ENCODE data around the gene ST8SIA3. TPM values are rescaled to one million over a fixed set of nuclear protein-coding genes. Genes with fewer than 3 reads are reported as not detected.
"Not testable (repeated sequence)": the region's sequence is repeated elsewhere in the genome, so short reads cannot be mapped to it uniquely, and the experiment has no call there.

Gene ST8SIA3
- total RNA-seq, 2 donors from 2014 or later = 1.1 to 1.6 TPM

GRCh38 chr18:57390044-57390443, 37.7 kb downstream of the ST8SIA3 start:
- H3K27ac ChIP-seq (ENCODE audit: low read depth, low read length) = no peak overlapping the region
- H3K9me3 ChIP-seq (ENCODE audit: control insufficient read depth, low read length) = no peaks in the 10 kb centered on the region
- DNase-seq = no peak
- H3K36me3 ChIP-seq (ENCODE audit: control insufficient read depth, insufficient read depth, low read length) = no peaks in the 10 kb centered on the region
- Mint-ChIP-seq H3K27ac (no peak overlapping the region), H3K36me3 (ENCODE audit: low read depth) (no peaks in the 10 kb centered on the region), H3K4me1 (peaks cover 2% of the 10 kb centered on the region), H3K27me3 (ENCODE audit: insufficient read depth) (peaks cover 7% of the 10 kb centered on the region), H3K9me3 (peaks cover 2% of the 10 kb centered on the region), H3K4me3 (no peak overlapping the region)
- no peaks in the 10 kb centered on the region for H3K4me1 ChIP-seq (ENCODE audit: control insufficient read depth, insufficient read depth, low read length)
- no peak overlapping the region for H3K9ac ChIP-seq (ENCODE audit: extremely low read depth, low read length, poor library complexity, severe bottlenecking)
- H3K27me3 ChIP-seq (ENCODE audit: control insufficient read depth, insufficient read depth, low read length, poor library complexity, severe bottlenecking) = no peaks in the 10 kb centered on the region
- no peak for TF ChIP-seq CTCF (conservative IDR thresholded peaks at IDR 0.05)
- 60 to 100% methylated on average over 1 to 3 of the region's 3 CpGs for WGBS, 2 experiments (ENCODE audit: insufficient coverage in 1 of 2, insufficient read length in 1 of 2)
- no peak overlapping the region for H3K4me3 ChIP-seq (ENCODE audit: low read length)

- 100% methylated on average over 1 of the region's 1 CpG; no CpG with 5 or more reads in 1 of the 2 experiments for WGBS, 2 experiments (ENCODE audit: insufficient coverage in 1 of 2, insufficient read length in 1 of 2)
- H3K36me3 Mint-ChIP-seq (ENCODE audit: low read depth); H3K36me3 ChIP-seq (ENCODE audit: control insufficient read depth, insufficient read depth, low read length); H3K4me1 Mint-ChIP-seq; H3K4me3 Mint-ChIP-seq; H3K9me3 ChIP-seq (ENCODE audit: control insufficient read depth, low read length); H3K4me3 ChIP-seq (ENCODE audit: low read length); H3K27ac ChIP-seq (ENCODE audit: low read depth, low read length); H3K9me3 Mint-ChIP-seq; H3K27me3 ChIP-seq (ENCODE audit: control insufficient read depth, insufficient read depth, low read length, poor library complexity, severe bottlenecking); DNase-seq; H3K4me1 ChIP-seq (ENCODE audit: control insufficient read depth, insufficient read depth, low read length); H3K27ac Mint-ChIP-seq; H3K9ac ChIP-seq (ENCODE audit: extremely low read depth, low read length, poor library complexity, severe bottlenecking): not testable (repeated sequence)
- H3K27me3 Mint-ChIP-seq (ENCODE audit: insufficient read depth) = peaks cover 27% of the 10 kb centered on the region
Measured at GRCh38 chr18:57394749-57395148, 42.4 kb downstream of the ST8SIA3 start.

- H3K27me3 Mint-ChIP-seq (ENCODE audit: insufficient read depth) = peaks cover 38% of the 10 kb centered on the region
- peaks cover 25% of the 10 kb centered on the region for H3K27me3 ChIP-seq (ENCODE audit: control insufficient read depth, insufficient read depth, low read length, poor library complexity, severe bottlenecking)
- not testable (repeated sequence) for DNase-seq; H3K36me3 Mint-ChIP-seq (ENCODE audit: low read depth); H3K4me3 Mint-ChIP-seq; H3K9me3 ChIP-seq (ENCODE audit: control insufficient read depth, low read length); H3K27ac Mint-ChIP-seq; H3K36me3 ChIP-seq (ENCODE audit: control insufficient read depth, insufficient read depth, low read length); H3K4me3 ChIP-seq (ENCODE audit: low read length); H3K9ac ChIP-seq (ENCODE audit: extremely low read depth, low read length, poor library complexity, severe bottlenecking); H3K4me1 ChIP-seq (ENCODE audit: control insufficient read depth, insufficient read depth, low read length); H3K9me3 Mint-ChIP-seq; H3K27ac ChIP-seq (ENCODE audit: low read depth, low read length); H3K4me1 Mint-ChIP-seq
- WGBS, 2 experiments (ENCODE audit: insufficient coverage in 1 of 2, insufficient read length in 1 of 2) = 95 to 100% methylated on average over 2 to 7 of the region's 7 CpGs
Measured at GRCh38 chr18:57396831-57397230, 44.5 kb downstream of the ST8SIA3 start.

GRCh38 chr18:57397440-57398132, 45.2 kb downstream of the ST8SIA3 start:
- Histone ChIP-seq H3K27ac (ENCODE audit: low read depth, low read length) (no peak overlapping the region), H3K4me1 (ENCODE audit: control insufficient read depth, insufficient read depth, low read length) (no peaks in the 10 kb centered on the region), H3K9ac (ENCODE audit: extremely low read depth, low read length, poor library complexity, severe bottlenecking) (no peak overlapping the region), H3K4me3 (ENCODE audit: low read length) (no peak overlapping the region), H3K36me3 (ENCODE audit: control insufficient read depth, insufficient read depth, low read length) (no peaks in the 10 kb centered on the region), H3K9me3 (ENCODE audit: control insufficient read depth, low read length) (no peaks in the 10 kb centered on the region), H3K27me3 (ENCODE audit: control insufficient read depth, insufficient read depth, low read length, poor library complexity, severe bottlenecking) (peaks cover 33% of the 10 kb centered on the region)
- H3K4me3 Mint-ChIP-seq = no peak overlapping the region
- no peak for TF ChIP-seq CTCF (conservative IDR thresholded peaks at IDR 0.05)
- no peaks in the 10 kb centered on the region for H3K36me3 Mint-ChIP-seq (ENCODE audit: low read depth)
- H3K27ac Mint-ChIP-seq = no peak overlapping the region
- no peak for DNase-seq
- H3K9me3 Mint-ChIP-seq = peaks cover 2% of the 10 kb centered on the region
- 84 to 90% methylated on average over 1 to 2 of the region's 2 CpGs for WGBS, 2 experiments (ENCODE audit: insufficient coverage in 1 of 2, insufficient read length in 1 of 2)
- peaks cover 43% of the 10 kb centered on the region for H3K27me3 Mint-ChIP-seq (ENCODE audit: insufficient read depth)
- no peaks in the 10 kb centered on the region for H3K4me1 Mint-ChIP-seq

Measured in endodermal cell (in vitro differentiated cells).